GF-D8 (cell line): ENCODE data around the gene BUB3.

Experiments
- DNase-seq: peaks from one replicate; lab custom pipeline; 2025; lab: John Stamatoyannopoulos, UW

The BUB3 gene

DNA sequence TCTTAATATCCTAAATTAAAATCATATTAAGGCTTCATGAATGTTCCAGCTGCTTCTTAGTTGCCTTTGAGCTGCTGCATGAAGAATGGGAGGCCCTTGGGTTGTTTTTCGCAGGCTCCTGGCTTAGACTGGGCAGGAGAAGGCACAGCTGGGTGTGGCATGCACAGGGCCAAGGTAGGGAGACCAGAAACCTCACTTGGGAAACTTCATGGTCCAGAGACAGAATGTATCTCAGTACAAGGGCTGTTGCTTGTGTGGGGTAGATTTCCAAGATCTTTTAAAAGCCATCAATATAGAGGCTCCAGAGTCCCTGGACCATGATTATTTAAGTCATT, 49.9 kb downstream of the BUB3 start:
- no peak for DNase-seq

- DNase-seq, result no peak
These were observed 50.8 kb downstream of the BUB3 start for GRCh38 chr10:123205041-123205440.

- no peak for DNase-seq
These were observed 57.9 kb downstream of the BUB3 start for GRCh38 chr10:123212063-123212462.

DNA sequence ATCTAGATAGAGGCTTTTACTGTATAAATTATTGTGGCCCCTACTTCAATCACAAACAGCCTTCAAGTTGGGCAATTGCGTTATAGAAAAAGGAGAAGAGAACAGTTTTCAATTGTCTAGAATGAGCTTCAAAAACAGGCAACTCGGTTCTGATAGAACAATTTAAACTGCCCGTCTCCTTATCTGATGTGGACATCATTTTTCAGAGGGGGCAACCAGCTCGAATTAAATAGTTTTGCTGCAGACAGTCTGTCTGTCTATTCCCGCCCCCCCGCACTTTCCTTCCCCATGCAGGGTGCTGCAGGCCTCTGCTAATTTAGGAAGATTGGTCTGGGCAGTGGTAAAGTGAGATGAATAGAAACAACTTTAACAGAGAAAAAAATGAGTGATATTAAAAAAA, 58.4 kb downstream of the BUB3 start:
- DNase-seq, result no peak

- DNase-seq, result no peak
These were observed 59.0 kb downstream of the BUB3 start for GRCh38 chr10:123213192-123213591.
